ENCODE data around the gene TRIL. TPM values are rescaled to one million over a fixed set of nuclear protein-coding genes. Genes with fewer than 3 reads are reported as not detected.

Gene TRIL
- total RNA-seq, 1 donor from 2014 or later: 2.3 TPM

DNA sequence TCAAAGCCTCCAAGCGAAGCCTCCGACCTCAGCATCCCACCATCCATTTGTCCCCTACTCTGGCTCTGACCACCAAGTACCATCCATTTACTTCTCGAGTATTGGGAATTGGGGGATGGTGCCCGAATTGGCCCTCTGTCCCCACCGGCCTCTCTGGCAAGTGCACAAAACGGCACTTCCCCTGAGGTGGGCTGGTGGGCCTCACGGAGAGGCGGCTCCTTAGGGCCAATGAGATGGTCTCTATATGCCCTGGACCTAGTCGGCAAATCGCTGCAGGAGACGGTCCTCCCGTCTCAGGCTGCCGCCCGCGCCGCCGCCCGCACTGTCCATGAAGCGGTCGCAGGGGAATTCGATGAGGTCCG lies 2.8 kb downstream of the TRIL start:
- DNase-seq (no peak), ATAC-seq (ENCODE audit: poor library complexity) (no peak)
- intact Hi-C loops (cut with DNase I): loop anchor here (5.0 to 10.0 kb wide), 2 partner anchors 33 to 149 kb away; no protein-coding TSS in a partner anchor

- no peak for DNase-seq
- no peak for ATAC-seq (ENCODE audit: poor library complexity)
- intact Hi-C loops (cut with DNase I): loop anchor here (5.0 to 10.0 kb wide), 2 partner anchors 33 to 150 kb away; no protein-coding TSS in a partner anchor
These were observed 3.2 kb downstream of the TRIL start for GRCh38 chr7:28954946-28955345.

DNA sequence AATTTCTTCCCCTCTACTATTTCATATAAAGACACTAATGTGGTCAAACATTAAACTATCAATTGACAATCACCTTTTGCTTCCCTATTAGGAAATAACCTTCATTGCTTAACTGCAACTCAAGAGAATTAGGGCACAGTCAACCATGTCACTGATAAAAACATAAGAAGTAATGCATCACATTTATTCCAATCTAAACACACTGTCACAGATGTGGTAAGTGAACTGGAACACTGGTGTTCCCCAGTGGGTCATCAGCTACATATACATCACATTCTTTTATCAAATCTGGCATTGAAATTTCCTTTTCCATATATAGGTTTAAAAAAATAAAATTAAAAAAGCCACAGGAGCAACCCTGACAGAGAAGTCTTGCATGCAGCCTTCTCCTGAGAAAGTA lies 3.7 kb downstream of the TRIL start:
- DNase-seq (no peak), ATAC-seq (ENCODE audit: poor library complexity) (no peak)
- intact Hi-C loops (cut with DNase I): loop anchor here (10.0 kb wide), 1 partner anchor 150 kb away; no protein-coding TSS in a partner anchor

DNA sequence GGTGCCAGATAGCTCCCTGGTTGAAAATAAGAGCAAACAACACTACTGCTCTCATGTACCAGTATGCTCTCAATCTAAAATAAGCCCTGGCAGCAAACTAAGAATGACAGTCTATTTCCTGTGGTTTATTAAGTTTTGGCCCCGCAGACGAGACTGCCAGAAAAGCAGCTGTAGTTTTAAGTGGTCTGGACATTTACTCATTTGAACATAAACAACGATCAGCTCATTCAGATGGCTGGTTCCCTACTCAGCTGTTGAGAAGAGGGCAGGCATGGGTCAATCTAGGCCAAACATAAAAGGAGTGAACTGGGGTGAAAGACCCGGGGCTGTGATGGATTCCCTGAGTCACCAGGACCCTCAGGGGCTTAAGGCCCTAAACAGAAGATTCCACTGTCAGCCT lies 4.5 kb downstream of the TRIL start:
- ATAC-seq (ENCODE audit: poor library complexity) (no peak), DNase-seq (no peak)
- intact Hi-C loops (cut with DNase I): loop anchor here (10.0 kb wide), 1 partner anchor 151 kb away; no protein-coding TSS in a partner anchor

DNA sequence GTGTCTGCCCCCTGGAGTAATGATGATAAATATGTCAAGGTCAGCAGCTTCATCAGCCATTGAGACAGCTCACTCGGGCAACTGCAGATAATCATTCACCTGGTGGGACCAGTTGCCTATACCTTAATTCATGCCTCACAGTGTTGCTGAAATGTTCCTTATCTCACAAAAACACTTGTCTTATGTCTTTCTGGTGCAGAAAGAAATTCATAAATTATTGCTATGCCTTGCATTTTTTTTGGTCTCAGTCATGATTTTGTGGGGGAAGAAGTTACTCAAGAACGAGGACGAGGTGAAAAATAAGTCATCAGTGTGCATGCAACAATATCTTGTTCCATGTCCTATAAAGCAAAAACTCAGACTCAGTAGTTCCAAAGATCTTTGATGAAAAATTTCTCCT lies 16.0 kb downstream of the TRIL start:
- intact Hi-C loops (cut with DNase I): no loop called here
- DNase-seq (no peak), ATAC-seq (ENCODE audit: poor library complexity) (no peak)

GRCh38 chr7:28941633-28942032 lies 16.5 kb downstream of the TRIL start:
- no peak for ATAC-seq (ENCODE audit: poor library complexity)
- intact Hi-C loops (cut with DNase I): no loop called here
- no peak for DNase-seq

DNA sequence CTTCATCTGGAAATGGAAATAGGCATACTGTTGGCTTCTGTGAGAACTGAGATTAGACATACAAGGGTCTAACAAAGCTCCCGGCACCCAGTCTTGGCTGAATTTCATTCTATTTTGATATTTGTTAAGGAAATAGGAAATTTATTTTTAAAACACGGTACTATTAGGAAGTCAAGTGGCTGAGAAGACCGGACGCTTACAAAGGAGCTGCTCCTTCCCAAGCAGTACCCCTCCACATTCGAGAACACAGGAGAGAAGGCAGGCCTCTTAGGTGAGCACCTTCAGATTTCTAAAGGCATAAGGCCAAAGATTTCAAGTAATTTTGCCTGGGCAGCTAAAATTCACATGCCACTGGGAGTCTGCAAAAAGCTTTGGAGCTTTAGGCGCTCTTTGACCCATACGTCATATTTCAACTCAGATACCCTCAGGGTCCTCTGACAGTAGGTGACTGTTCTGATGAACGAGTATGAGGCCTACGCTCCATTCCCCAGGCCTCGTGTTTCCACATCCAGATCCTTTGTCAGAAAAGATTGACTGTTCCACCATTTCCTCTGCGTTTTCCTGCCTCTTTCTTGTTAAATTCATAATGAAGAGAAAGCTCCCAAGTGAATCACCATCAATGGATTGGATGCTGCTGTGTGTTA lies 17.3 kb downstream of the TRIL start:
- intact Hi-C loops (cut with DNase I): no loop called here
- DNase-seq (no peak), ATAC-seq (ENCODE audit: poor library complexity) (no peak)

DNA sequence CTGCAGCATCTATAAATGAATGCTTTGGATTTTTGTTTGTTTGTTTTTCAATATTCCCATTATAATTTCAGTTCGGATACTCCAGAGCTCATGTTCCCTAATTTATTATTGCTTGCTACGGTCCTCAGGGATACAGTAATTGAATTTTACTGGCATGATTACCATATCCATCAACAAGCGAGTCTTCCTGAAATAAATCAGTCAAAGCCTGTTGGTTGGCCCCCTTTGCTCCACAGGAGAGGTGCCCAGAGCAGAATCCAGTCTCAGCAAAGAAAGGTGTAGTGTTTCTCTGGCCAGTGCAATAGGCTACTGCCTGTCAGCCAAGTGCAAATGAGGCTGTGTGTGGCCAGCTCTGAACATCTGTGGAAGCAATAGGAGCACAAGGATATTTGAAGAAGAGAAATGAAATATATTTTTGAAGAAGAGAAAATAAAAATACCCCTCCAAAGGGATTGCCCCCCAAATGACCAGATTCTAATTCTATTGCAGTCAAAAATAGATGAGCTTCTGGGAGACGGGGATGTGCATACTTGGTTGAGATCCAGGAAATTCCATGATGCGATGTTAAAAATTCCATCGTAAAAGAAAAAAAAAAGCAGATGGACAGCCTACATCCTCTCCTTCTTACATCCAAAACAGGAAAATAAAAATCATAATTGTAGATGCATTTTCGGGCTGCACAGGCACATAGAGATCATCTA lies 18.1 kb downstream of the TRIL start:
- intact Hi-C loops (cut with DNase I): no loop called here
- no peak for DNase-seq
- no peak for ATAC-seq (ENCODE audit: poor library complexity)

- ATAC-seq (ENCODE audit: poor library complexity): no peak
These were observed 18.8 kb downstream of the TRIL start for GRCh38 chr7:28939367-28939766.

DNA sequence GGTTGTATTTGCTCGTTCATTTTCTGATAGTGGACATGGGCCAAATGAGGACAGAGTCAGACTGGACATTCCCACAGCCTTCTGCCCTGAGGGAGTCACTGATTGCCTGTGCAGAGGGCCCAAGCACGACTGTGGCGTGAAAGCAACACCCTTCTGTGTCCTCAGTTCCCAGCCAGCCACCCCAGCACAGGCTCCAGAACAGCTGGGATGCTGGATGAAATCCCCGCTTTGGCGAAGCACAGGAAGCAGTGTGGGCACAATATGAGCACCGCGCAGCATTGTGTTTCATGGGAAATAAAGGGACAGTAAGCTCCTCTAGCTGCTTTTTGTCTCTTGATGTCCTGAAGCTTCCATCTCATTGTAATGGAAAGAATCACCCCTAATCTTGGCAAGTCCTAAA lies 20.5 kb downstream of the TRIL start:
- DNase-seq (no peak), ATAC-seq (ENCODE audit: poor library complexity) (no peak)
- intact Hi-C loops (cut with DNase I): no loop called here

More at GRCh38 chr7:28939367-28939766, 18.8 kb downstream of the TRIL start:
- intact Hi-C loops (cut with DNase I): no loop called here
- no peak for DNase-seq

DNA sequence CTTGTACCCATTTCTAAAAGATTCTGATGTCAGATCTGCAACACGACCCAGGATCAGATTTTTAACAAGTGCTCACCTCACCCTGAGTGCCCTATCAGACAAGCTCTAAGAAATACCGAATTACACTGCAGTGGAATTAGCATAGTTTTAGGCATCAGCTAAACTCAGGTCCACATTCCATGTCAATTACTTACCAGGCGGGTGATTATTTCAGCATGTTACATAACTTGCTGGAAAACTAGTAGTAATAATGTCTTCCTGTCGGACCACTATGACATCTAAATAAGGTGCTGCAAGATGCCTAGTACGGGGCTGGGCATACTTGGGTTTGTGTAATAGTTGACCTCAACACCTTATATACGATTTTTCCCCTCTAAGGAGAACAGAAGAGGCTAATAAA lies 21.0 kb downstream of the TRIL start:
- intact Hi-C loops (cut with DNase I): no loop called here
- no peak for ATAC-seq (ENCODE audit: poor library complexity)
- DNase-seq: no peak

DNA sequence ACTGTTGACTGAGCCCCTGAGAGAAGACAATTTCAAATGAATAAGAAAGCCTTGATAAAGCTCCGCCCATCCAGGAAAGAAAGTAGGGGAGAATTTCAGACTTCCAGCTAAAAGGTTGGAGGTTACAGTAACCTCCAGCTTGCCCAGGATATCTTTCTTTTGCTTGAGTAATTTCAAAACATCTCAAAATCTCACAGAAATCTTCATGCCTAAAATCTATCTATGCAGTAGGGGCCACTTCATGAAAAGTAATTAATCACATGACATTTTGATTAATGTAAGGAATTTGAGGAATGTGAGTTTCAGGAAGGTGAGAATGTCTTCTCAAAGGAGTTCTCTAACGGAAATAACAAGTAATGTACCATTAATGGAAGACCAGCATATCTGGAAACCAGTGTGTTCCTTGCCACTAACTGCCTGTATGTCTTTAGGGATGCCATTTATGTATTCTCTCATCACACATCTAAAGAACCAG lies 24.2 kb downstream of the TRIL start:
- intact Hi-C loops (cut with DNase I): no loop called here
- DNase-seq: no peak
- ATAC-seq (ENCODE audit: poor library complexity): no peak

GRCh38 chr7:28931565-28931964 lies 26.6 kb downstream of the TRIL start:
- intact Hi-C loops (cut with DNase I): no loop called here
- no peak for ATAC-seq (ENCODE audit: poor library complexity)

DNA sequence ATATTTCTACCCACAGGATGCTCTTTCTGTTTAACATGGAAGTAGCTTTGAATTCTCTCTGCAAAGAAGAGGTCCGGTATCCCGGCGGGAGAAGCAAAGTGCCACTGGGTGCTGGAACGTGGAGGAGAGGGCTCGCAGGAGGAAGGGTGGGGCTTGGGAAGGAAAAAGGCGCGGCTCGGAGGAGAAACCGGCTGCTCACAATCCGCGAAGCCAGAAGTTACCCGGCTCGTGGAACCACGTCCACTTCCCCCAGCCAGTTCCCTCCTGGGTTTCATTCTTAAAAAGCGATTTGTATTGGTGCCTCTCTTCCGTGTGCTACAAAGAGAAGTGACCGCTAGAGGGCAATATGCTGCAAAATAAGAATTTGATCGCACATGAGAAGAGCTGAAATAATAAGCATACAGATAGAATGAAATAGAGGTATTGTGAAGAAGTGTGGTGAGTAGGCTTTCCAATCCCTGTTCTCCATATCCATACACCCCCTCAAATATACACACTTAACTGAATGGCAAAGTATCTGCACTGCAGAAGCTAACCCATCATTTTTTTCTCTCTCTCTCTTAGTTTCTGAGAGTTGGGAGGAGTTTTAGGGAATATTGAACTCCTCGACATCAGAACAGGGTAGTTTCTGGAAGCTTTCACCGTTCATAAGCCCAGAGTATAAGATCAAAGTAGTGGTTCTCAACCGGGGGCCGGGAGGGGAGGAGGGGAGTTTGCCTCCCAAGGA lies 31.1 kb downstream of the TRIL start:
- intact Hi-C loops (cut with DNase I): no loop called here
- peak; percentile 91 for ATAC-seq (ENCODE audit: poor library complexity)
- DNase-seq: peak; percentile 78

More at GRCh38 chr7:28931565-28931964, 26.6 kb downstream of the TRIL start:
- no peak for DNase-seq

DNA sequence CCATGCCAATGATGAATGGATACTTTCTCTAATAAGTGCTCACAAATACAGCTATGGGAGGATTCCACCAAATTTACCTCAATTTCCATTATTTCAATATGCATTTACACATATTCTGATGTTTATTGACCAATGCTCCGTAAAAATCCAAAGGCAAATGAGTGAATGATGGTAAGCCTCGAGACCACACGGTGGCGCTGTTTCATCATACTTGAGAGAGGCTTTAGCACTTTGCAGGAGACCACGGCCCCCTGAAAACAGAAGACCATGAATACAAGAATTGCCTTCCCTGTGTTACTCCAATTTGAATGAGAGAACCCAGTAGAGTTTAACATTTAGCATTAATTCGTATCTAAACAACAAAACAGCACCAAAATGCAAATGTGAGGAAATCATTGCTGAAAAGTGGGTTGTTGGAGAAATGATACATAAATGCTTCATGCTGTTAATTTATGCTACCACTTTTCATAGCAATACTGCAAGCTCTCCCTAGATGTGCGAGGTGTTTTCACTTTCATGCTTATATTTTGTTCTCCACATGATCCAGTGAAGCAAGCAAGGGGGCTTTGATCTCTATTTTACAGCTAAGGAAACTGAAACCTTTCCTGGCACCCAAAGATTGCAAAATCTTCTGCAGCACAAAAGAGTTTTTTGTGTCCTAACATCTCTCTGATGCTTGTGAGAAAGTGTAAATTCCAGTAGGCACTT lies 35.4 kb downstream of the TRIL start:
- DNase-seq: peak; percentile 77
- peak; percentile 86 for ATAC-seq (ENCODE audit: poor library complexity)
- intact Hi-C loops (cut with DNase I): loop anchor here (2.0 to 5.0 kb wide), 3 partner anchors 35 to 485 kb away; partner anchors contain the start of gene TRIL

DNA sequence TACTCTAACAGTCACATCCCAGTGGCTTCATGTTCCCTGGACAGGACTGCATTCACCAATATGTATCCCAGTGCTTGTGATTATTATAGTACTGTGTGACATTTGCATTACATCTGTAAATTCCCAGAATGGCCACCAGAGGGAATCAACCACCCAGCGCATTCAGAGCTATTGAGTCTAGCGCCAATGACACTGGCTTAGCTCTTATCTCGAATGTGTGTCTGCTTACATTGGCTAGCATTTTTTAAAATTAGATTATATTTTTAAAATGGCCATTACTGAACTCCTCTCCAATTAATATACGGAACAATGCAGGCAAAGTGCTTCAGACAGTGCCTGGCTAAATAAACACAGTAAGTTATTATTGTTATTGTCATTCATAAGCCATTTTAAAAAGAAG lies 36.3 kb downstream of the TRIL start:
- intact Hi-C loops (cut with DNase I): loop anchor here (2.0 to 5.0 kb wide), 3 partner anchors 35 to 485 kb away; partner anchors contain the start of gene TRIL
- no peak for DNase-seq
- peak; percentile 98 for ATAC-seq (ENCODE audit: poor library complexity)

DNA sequence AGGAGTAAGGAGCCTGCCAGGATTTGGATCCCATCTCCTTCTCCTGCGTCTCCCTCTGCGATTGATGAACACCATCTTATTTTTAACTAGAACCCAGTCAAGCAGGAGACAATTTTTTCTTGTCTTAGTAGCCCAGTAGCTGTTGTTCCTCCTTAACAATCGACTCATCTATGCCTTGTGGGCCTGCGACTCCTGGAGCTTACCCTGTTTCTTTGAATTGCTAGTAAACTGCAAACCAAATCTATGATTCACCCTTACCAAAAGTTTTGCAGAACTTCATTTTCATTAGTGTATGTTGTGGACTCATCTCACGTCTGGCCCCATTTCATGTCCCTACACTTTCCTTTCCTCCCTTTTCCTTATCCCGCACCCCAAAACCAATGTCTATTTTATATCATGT lies 37.7 kb downstream of the TRIL start:
- DNase-seq: no peak
- intact Hi-C loops (cut with DNase I): loop anchor here (5.0 kb wide), 2 partner anchors 37 to 487 kb away; partner anchors contain the start of gene TRIL
- ATAC-seq (ENCODE audit: poor library complexity): no peak

GRCh38 chr7:28919510-28919909 lies 38.6 kb downstream of the TRIL start:
- intact Hi-C loops (cut with DNase I): no loop called here
- DNase-seq (no peak), ATAC-seq (ENCODE audit: poor library complexity) (no peak)

- no peak for DNase-seq
- no peak for ATAC-seq (ENCODE audit: poor library complexity)
- intact Hi-C loops (cut with DNase I): no loop called here
These were observed 49.4 kb downstream of the TRIL start for GRCh38 chr7:28908775-28909174.

Measured in Right ventricle myocardium superior (tissue), 1 donor.